NCI-H2196 (cell line): ENCODE results near the gene GUCY1A1.

Experiments
- DNase-seq: peaks from one replicate; lab custom pipeline; 2025; ENCODE audit not compliant: unreplicated experiment; lab: John Stamatoyannopoulos, UW

GUCY1A1 gene

GRCh38 chr4:155772459-155773195, 106.0 kb downstream of the GUCY1A1 start:
- no peak for DNase-seq

GRCh38 chr4:155773196-155773800, 106.7 kb downstream of the GUCY1A1 start:
- DNase-seq = no peak

- DNase-seq = no peak
Measured at GRCh38 chr4:155774033-155774432, 107.4 kb downstream of the GUCY1A1 start.

GRCh38 chr4:155777971-155778735, 111.5 kb downstream of the GUCY1A1 start:
- DNase-seq = no peak

- no peak for DNase-seq
Measured at GRCh38 chr4:155780775-155781174, 114.1 kb downstream of the GUCY1A1 start.

GRCh38 chr4:155781249-155781831, 114.7 kb downstream of the GUCY1A1 start:
- no peak for DNase-seq
